Tibial artery (tissue), 4 donors: Measurements from ENCODE around the gene MAST4.
"Not testable (repeated sequence)": the region's sequence is repeated elsewhere in the genome, so short reads cannot be mapped to it uniquely, and the experiment has no call there.

Experiments used
- DNase-seq, 2 donors: peaks; one replicate each; pipeline ENCODE4 v3.0.0-alpha.2; 2019
- H3K27ac ChIP-seq, 2 donors: fragments of 200-600 bp; sonication (generic) in 1 of 2; 1 replicate in 1 of 2; 2 replicates in 1 of 2; pipeline ENCODE4 v1.5.1; 2018 to 2019; ENCODE audit warnings: mild to moderate bottlenecking in 1 of 2
- H3K27me3 ChIP-seq, 2 donors: fragments of 200-600 bp; sonication (generic) in 1 of 2; one replicate each; pipeline versions ENCODE4 v1.5.1 to v1.6.0; 2016 to 2019
- H3K36me3 ChIP-seq, 3 donors: fragments of 200-600 bp; sonication (generic) in 2 of 3; one replicate each; pipeline ENCODE4 v1.5.1; 2016 to 2019; ENCODE audit warnings: mild to moderate bottlenecking in 2 of 3
- H3K4me1 ChIP-seq, 4 donors: fragments of 200-600 bp; sonication (generic) in 2 of 4; 1 replicate in 3 of 4; 2 replicates in 1 of 4; pipeline ENCODE4 v1.5.1; 2016 to 2019
- H3K4me3 ChIP-seq, 2 donors: fragments of 200-600 bp; sonication (generic) in 1 of 2; 1 replicate in 1 of 2; 2 replicates in 1 of 2; pipeline ENCODE4 v1.5.1; 2018 to 2019; ENCODE audit warnings: mild to moderate bottlenecking in 2 of 2
- H3K9me3 ChIP-seq, 3 donors: fragments of 200-600 bp; sonication (generic) in 1 of 3; one replicate each; pipeline ENCODE4 v1.5.1; 2016 to 2019
- intact Hi-C: fragments of 100-400 bp; cut with DNase I; formaldehyde crosslinking; loops from one replicate; pipeline ENCODE4 v1.15.0; 2023; ENCODE audit warnings: low total_unique reads
- TF ChIP-seq, protein P1 (sequence below), 2 experiments: fragments of 200-600 bp in 1 of 2; fragments of 450-650 bp in 1 of 2; IDR thresholded peaks; one replicate each; pipeline ENCODE4 v1.5.1; 2017 to 2019; ENCODE audit warnings: antibody characterized with exemption in 2 of 2, mild to moderate bottlenecking in 1 of 2, moderate library complexity in 1 of 2

MAST4 gene

DNA sequence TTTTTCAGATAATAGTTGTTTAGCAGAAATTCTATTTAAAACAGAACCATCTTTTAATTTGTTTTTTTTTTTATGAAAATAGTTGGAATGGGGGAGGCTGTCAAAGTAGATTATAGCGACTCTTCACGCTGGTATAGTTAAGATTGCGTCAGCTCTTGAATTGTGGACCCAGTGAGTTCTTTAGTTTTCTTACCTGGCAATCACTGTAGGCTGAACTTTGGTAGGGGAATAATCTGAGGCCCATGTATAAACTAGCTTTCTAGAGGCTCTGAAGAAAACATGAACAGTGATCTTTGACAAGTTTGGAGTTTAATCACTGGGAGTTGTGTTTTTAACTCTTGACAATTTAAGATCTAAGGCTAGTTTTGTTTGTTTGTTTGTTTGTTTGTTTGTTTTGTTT, 519.6 kb downstream of the MAST4 start:
- Histone ChIP-seq H3K4me1 (no peaks in the 10 kb centered on the region), H3K4me3 (no peak overlapping the region), H3K27me3 (no peaks in the 10 kb centered on the region), H3K27ac (no peak overlapping the region), H3K36me3 (peaks cover 31 to 53% (median 46%) of the 10 kb centered on the region in 3 donors), H3K9me3 (no peaks in the 10 kb centered on the region)
- DNase-seq = no peak
- intact Hi-C loops = no loop called here
- TF ChIP-seq, protein P1, sequence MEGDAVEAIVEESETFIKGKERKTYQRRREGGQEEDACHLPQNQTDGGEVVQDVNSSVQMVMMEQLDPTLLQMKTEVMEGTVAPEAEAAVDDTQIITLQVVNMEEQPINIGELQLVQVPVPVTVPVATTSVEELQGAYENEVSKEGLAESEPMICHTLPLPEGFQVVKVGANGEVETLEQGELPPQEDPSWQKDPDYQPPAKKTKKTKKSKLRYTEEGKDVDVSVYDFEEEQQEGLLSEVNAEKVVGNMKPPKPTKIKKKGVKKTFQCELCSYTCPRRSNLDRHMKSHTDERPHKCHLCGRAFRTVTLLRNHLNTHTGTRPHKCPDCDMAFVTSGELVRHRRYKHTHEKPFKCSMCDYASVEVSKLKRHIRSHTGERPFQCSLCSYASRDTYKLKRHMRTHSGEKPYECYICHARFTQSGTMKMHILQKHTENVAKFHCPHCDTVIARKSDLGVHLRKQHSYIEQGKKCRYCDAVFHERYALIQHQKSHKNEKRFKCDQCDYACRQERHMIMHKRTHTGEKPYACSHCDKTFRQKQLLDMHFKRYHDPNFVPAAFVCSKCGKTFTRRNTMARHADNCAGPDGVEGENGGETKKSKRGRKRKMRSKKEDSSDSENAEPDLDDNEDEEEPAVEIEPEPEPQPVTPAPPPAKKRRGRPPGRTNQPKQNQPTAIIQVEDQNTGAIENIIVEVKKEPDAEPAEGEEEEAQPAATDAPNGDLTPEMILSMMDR (IDR thresholded peaks at IDR 0.05) = no peak

DNA sequence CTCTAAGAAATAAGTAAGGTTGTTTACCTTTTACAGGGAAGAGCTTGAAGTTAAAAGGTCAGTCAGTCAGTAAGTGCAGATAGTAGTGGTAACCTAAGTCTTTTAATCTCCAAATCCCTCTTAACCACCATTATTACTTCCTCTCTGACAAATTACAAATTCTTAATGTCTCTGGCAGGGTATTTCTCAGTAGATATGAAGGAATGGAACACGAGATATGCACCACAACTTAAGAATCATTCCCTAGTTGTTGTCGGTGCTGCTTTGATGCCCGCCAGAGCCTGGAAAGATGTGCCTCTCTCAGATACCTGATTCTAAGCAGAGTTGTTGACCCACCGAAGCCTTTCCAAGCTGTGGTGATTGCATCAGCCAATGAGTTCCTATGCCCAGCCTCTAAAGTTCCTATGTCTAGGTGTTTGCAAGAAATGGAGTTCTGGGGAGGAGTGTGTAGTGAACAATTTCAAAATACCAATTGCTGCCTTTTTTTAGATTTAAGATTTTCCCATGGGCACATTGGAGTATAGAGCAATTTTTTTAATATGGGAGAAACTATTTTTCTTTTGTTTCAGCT, 521.9 kb downstream of the MAST4 start:
- Histone ChIP-seq H3K27ac (no peak overlapping the region), H3K9me3 (no peaks in the 10 kb centered on the region), H3K4me1 (no peaks in the 10 kb centered on the region), H3K27me3 (no peaks in the 10 kb centered on the region), H3K4me3 (no peak overlapping the region), H3K36me3 (peaks cover 28 to 60% (median 43%) of the 10 kb centered on the region in 3 donors)
- intact Hi-C loops = no loop called here
- no peak for DNase-seq
- TF ChIP-seq, protein P1 (IDR thresholded peaks at IDR 0.05) = no peak

DNA sequence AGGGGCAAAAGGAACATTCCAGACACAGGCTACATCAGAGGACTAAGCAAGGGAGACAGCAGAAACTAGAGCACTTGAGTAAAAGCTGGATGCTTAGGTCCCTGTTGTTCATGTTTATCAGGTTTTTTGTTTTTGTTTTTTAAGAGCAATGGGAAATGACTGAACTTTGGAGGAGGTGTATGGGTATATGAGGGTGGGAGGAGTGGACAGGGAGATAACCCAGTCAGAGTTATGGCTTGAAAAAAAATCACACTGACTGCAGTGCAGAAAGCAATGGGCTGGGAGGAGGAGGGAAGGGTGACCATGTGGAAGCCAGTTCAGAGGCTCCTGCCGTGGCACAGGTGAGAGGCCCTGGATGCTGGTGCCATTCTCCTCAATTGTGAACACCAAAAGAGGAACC, 522.8 kb downstream of the MAST4 start:
- H3K9me3 ChIP-seq = no peaks in the 10 kb centered on the region
- H3K36me3 ChIP-seq = peaks cover 29 to 57% (median 43%) of the 10 kb centered on the region in 3 donors
- H3K4me1 ChIP-seq = no peaks in the 10 kb centered on the region
- TF ChIP-seq, protein P1 (IDR thresholded peaks at IDR 0.05) = no peak
- H3K27me3 ChIP-seq = no peaks in the 10 kb centered on the region
- H3K27ac ChIP-seq = no peak overlapping the region
- H3K4me3 ChIP-seq = no peak overlapping the region
- DNase-seq = no peak
- intact Hi-C loops = no loop called here

DNA sequence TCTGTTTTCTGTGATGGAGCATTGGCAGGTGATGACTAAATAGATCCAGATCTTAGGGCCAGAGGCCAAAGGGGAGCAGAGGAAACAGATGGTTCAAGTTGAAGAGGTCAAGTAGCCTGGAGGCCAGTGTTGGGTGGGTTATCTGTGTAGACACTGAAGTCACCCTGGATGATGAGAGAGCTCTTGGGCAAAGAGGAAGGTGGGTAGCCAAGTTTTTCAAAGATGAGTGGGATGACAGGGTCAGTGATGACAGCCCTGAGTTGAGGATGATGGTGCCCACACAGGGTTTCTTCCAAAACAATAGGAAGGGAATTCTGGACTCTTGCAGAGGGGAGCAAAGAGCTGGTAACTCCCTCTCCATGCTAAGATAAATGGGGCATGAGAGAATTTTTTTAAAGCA, 523.8 kb downstream of the MAST4 start:
- H3K4me1 ChIP-seq = no peaks in the 10 kb centered on the region
- no peaks in the 10 kb centered on the region for H3K9me3 ChIP-seq
- no peak overlapping the region for H3K27ac ChIP-seq
- H3K4me3 ChIP-seq = no peak overlapping the region
- TF ChIP-seq, protein P1 (IDR thresholded peaks at IDR 0.05) = no peak
- no peaks in the 10 kb centered on the region for H3K27me3 ChIP-seq
- intact Hi-C loops = no loop called here
- H3K36me3 ChIP-seq = peaks cover 24 to 50% (median 39%) of the 10 kb centered on the region in 3 donors
- DNase-seq = no peak

DNA sequence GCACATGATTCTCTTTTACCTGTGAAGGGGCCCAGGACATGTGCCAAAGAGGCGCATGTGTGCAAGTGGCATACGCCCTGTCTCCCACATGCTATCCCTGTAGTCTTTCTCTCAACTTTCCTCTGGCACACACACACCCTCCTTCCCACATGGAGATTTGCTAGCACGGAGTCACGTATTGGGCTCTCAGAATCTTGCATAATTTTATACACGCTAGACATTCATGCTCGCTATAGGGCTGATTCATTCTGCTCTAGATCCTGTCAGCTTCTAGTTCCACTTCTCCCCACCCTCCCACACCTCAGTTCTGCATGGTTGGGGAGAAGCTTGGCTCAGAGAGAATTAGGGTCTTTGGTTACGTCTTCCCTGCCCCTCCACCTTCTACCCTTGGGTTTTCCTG, 527.6 kb downstream of the MAST4 start:
- Histone ChIP-seq H3K36me3 (peaks cover 34 to 45% (median 43%) of the 10 kb centered on the region in 3 donors), H3K4me3 (no peak overlapping the region), H3K27ac (no peak overlapping the region), H3K27me3 (no peaks in the 10 kb centered on the region), H3K4me1 (no peaks in the 10 kb centered on the region), H3K9me3 (no peaks in the 10 kb centered on the region)
- DNase-seq = no peak
- TF ChIP-seq, protein P1 (IDR thresholded peaks at IDR 0.05) = no peak
- intact Hi-C loops = no loop called here

DNA sequence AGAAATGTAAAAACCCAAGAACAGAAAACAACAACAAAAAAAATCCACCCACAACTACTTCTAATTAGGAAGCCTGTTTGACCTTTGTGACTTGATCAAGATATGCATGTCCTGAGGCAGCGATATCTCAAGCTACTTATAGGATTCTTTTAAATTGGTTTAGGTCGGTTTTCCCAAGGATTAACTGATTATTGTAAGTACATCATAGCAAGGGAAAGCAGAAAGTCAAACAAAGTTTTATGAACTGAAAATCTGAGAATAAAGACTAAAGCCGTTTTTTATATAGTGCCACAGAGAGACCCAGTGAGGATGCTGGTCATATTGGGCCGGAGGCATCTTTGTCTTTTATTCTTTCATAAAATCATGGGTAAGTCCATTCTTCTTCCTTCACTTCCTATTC, 528.4 kb downstream of the MAST4 start:
- intact Hi-C loops = no loop called here
- no peaks in the 10 kb centered on the region for H3K4me1 ChIP-seq
- H3K27ac ChIP-seq = no peak overlapping the region
- H3K4me3 ChIP-seq = no peak overlapping the region
- peaks cover 34 to 43% (median 39%) of the 10 kb centered on the region in 3 donors for H3K36me3 ChIP-seq
- no peaks in the 10 kb centered on the region for H3K9me3 ChIP-seq
- no peaks in the 10 kb centered on the region for H3K27me3 ChIP-seq
- TF ChIP-seq, protein P1 (IDR thresholded peaks at IDR 0.05) = no peak
- DNase-seq = no peak

DNA sequence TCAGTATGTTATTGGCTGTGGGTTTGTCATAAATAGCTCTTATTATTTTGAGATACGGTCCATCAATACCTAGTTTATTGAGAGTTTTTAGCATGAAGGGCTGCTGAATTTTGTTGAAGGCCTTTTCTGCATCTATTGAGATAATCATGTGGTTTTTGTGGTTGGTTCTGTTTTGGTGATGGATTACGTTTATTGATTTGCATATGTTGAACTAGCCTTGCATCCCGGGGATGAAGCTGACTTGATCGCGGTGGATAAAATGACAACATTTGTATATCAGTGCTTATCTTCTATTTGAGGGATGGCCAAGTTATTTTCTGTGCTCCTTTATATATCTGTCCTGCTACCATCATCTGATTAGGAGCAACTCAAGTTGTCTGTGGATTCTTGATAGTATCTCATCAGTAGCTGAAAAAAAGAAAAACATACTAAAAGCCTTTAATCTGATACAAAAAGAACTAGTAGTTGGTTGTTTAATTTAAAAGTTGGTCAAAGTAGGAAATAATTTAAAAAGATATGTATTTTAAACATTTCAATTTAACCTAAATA, 531.2 kb downstream of the MAST4 start:
- H3K9me3 ChIP-seq, DNase-seq, H3K27ac ChIP-seq, H3K27me3 ChIP-seq, H3K4me3 ChIP-seq, intact Hi-C loops, H3K4me1 ChIP-seq: not testable (repeated sequence)
- peaks cover 30 to 40% (median 37%) of the 10 kb centered on the region in 3 donors for H3K36me3 ChIP-seq
